ENCODE data around the gene MCCC2. TPM values are rescaled to one million over a fixed set of nuclear protein-coding genes. Genes with fewer than 3 reads are reported as not detected.

The MCCC2 gene
- total RNA-seq, 2 donors from 2014 or later: 32.1 to 64.8 TPM

DNA sequence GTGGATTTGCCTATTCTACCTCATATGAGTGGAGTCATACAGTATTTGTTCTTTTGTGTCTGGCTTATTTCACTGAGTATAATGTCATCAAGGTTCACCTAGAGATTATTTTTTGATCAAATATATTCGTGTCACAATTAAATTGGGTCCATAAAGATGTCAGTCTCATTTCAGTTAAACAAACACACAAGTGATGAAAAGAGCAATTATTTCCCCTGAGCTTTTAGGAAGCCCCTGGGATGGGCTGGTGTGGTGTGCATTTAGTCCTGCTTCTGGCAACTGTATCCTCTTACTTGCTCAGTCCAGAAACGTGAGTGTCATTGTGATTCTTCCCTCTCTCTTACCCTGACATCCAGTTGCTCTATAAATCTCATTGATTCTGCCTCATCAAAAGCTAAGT, 79.2 kb downstream of the MCCC2 start:
- ATAC-seq (ENCODE audit: insufficient number of reproducible peaks, low FRiP score, low read depth): no peak
- H3K4me1 ChIP-seq (ENCODE audit: control insufficient read depth in 1 of 2, low read depth in 2 of 2): peaks cover 0 to 2% of the 10 kb centered on the region in 2 donors

GRCh38 chr5:71677977-71678376, 90.8 kb downstream of the MCCC2 start:
- H3K9me3 ChIP-seq: no peaks in the 10 kb centered on the region
- H3K27ac ChIP-seq: no peak overlapping the region
- TF ChIP-seq, protein P1, sequence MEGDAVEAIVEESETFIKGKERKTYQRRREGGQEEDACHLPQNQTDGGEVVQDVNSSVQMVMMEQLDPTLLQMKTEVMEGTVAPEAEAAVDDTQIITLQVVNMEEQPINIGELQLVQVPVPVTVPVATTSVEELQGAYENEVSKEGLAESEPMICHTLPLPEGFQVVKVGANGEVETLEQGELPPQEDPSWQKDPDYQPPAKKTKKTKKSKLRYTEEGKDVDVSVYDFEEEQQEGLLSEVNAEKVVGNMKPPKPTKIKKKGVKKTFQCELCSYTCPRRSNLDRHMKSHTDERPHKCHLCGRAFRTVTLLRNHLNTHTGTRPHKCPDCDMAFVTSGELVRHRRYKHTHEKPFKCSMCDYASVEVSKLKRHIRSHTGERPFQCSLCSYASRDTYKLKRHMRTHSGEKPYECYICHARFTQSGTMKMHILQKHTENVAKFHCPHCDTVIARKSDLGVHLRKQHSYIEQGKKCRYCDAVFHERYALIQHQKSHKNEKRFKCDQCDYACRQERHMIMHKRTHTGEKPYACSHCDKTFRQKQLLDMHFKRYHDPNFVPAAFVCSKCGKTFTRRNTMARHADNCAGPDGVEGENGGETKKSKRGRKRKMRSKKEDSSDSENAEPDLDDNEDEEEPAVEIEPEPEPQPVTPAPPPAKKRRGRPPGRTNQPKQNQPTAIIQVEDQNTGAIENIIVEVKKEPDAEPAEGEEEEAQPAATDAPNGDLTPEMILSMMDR (IDR thresholded peaks at IDR 0.05): no peak
- no peaks in the 10 kb centered on the region for H3K36me3 ChIP-seq
- ATAC-seq (ENCODE audit: insufficient number of reproducible peaks, low FRiP score, low read depth): no peak
- H3K4me1 ChIP-seq (ENCODE audit: control insufficient read depth in 1 of 2, low read depth in 2 of 2): no peaks in the 10 kb centered on the region
- DNase-seq (ENCODE audit: low spot score): no peak
- H3K4me3 ChIP-seq: no peak overlapping the region
- H3K27me3 ChIP-seq (replicated peaks; ENCODE audit: insufficient read depth): no peaks in the 10 kb centered on the region

More for the DNA sequence above, 79.2 kb downstream of the MCCC2 start:
- no peaks in the 10 kb centered on the region for H3K27me3 ChIP-seq (replicated peaks; ENCODE audit: insufficient read depth)
- no peak for DNase-seq (ENCODE audit: low spot score)
- H3K27ac ChIP-seq: no peak overlapping the region
- H3K9me3 ChIP-seq: no peaks in the 10 kb centered on the region
- TF ChIP-seq, protein P1 (IDR thresholded peaks at IDR 0.05): no peak
- no peaks in the 10 kb centered on the region for H3K36me3 ChIP-seq
- no peak overlapping the region for H3K4me3 ChIP-seq

DNA sequence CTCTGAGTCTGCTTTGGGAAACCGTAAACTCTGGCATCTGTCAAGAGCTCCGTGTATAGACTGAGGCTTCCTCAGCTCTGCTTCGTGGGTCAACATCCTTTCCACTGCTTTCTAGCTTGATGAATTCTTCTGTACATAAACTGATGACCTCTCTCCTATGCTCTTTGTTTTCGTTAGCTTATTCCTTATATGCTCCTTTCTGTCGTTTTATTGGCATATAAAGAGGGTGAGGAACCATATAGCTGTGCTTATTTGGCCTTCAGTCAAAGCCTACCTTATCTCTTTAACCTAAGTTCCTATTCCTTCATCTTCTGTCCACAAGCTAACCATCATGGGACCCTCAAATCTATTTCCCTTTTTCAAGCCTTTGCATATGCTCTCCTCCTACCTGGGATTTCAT, 92.6 kb downstream of the MCCC2 start:
- no peaks in the 10 kb centered on the region for H3K4me1 ChIP-seq (ENCODE audit: control insufficient read depth in 1 of 2, low read depth in 2 of 2)
- ATAC-seq (ENCODE audit: insufficient number of reproducible peaks, low FRiP score, low read depth): no peak

GRCh38 chr5:71680510-71680909, 93.4 kb downstream of the MCCC2 start:
- no peak for ATAC-seq (ENCODE audit: insufficient number of reproducible peaks, low FRiP score, low read depth)
- TF ChIP-seq, protein P1 (IDR thresholded peaks at IDR 0.05): no peak
- Histone ChIP-seq H3K4me1 (ENCODE audit: control insufficient read depth in 1 of 2, low read depth in 2 of 2) (no peaks in the 10 kb centered on the region), H3K27ac (no peak overlapping the region), H3K36me3 (no peaks in the 10 kb centered on the region), H3K9me3 (no peaks in the 10 kb centered on the region), H3K27me3 (replicated peaks; ENCODE audit: insufficient read depth) (no peaks in the 10 kb centered on the region), H3K4me3 (no peak overlapping the region)
- DNase-seq (ENCODE audit: low spot score): no peak

More for the DNA sequence above, 92.6 kb downstream of the MCCC2 start:
- no peak for DNase-seq (ENCODE audit: low spot score)
- Histone ChIP-seq H3K27me3 (replicated peaks; ENCODE audit: insufficient read depth) (no peaks in the 10 kb centered on the region), H3K27ac (no peak overlapping the region), H3K36me3 (no peaks in the 10 kb centered on the region), H3K9me3 (no peaks in the 10 kb centered on the region), H3K4me3 (no peak overlapping the region)
- TF ChIP-seq, protein P1 (IDR thresholded peaks at IDR 0.05): no peak

DNA sequence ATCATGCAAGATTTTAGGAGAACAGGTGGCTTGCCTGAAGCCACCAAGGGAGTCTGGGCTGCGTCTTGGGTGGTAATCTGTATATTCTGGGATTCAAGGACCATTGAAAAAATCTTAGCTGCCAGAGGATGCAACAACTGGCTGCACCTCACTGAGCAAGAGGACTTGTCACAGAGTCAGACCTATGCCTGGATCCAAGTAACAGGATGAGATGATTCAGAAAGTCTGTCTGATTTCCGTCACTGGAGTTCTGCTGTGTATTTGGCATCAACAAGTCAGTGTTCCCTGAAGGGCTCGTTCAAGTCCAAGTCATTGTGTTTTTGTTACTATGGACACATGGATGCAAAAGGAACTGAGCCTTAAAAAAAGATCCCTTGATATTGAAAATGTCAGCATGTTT, 94.2 kb downstream of the MCCC2 start:
- TF ChIP-seq, protein P1 (IDR thresholded peaks at IDR 0.05): no peak
- no peaks in the 10 kb centered on the region for H3K36me3 ChIP-seq
- H3K27ac ChIP-seq: no peak overlapping the region
- no peaks in the 10 kb centered on the region for H3K27me3 ChIP-seq (replicated peaks; ENCODE audit: insufficient read depth)
- DNase-seq (ENCODE audit: low spot score) (no peak), ATAC-seq (ENCODE audit: insufficient number of reproducible peaks, low FRiP score, low read depth) (no peak)
- no peaks in the 10 kb centered on the region for H3K9me3 ChIP-seq
- H3K4me1 ChIP-seq (ENCODE audit: control insufficient read depth in 1 of 2, low read depth in 2 of 2): no peaks in the 10 kb centered on the region
- no peak overlapping the region for H3K4me3 ChIP-seq

All from thoracic aorta (tissue), 2 donors.